HG03175 (cell line): ENCODE measurements around the gene APOH.

Experiments
- ATAC-seq: cut with Tn5 transposase; IDR thresholded peaks from one replicate; pipeline ENCODE4 v1.9.1; 2021; ENCODE audit warnings: mild to moderate bottlenecking, moderate library complexity; ENCODE audit not compliant: unreplicated experiment

Gene APOH

GRCh38 chr17:66235377-66235994, 6.3 kb upstream of the APOH start:
- ATAC-seq: no peak

DNA sequence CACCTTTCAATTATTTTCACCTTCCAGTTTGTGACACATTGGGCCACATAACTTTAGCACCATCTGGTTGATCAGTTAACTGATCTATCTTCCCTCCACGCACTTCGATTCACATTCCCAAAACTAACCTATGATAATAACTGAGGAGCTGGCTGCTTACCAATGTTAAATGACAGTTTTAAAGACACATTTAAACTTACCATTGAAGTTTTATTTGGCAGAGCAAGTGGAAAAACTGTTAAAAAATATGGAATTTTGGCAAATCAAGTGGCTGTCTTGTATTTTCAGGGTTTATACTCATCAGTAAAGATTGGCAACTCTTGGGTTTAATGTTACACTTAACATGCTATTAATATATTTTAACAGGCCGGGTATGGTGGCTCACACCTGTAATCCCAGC, 5.4 kb upstream of the APOH start:
- no peak for ATAC-seq

DNA sequence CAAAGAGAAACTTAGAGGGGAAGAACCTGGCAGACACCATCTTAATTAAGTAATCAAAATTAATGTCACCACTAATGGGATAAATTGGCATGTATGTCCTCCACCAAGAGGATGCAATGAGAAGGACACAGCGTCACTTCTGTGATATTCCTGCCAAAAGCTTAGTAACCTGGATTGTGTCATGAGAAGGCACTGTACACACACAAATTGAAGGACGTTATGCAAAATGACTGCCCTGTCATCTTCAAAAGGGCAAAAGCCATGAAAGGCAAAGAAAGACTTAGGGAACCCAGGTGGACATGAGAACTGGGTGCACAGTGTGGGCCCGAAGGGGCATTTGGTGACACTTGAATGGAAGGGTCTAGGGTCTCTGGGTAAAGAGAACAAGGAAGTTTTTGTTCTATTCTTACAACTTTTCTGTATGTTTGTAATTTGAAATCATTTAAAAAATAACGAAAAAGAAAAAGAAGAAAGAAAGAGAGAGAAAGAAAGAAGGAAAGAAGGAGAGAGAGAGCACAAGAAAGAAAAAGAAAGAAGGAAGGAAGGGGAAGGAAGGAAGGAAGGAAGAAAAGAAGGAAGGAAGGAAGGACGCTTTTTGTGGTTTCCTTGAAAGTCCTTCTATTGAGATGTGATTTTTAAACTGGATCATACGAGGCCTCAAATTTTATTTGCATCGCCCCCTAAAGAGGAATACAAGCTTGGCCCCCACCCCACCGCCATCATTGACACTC, 4.0 kb upstream of the APOH start:
- ATAC-seq: no peak

DNA sequence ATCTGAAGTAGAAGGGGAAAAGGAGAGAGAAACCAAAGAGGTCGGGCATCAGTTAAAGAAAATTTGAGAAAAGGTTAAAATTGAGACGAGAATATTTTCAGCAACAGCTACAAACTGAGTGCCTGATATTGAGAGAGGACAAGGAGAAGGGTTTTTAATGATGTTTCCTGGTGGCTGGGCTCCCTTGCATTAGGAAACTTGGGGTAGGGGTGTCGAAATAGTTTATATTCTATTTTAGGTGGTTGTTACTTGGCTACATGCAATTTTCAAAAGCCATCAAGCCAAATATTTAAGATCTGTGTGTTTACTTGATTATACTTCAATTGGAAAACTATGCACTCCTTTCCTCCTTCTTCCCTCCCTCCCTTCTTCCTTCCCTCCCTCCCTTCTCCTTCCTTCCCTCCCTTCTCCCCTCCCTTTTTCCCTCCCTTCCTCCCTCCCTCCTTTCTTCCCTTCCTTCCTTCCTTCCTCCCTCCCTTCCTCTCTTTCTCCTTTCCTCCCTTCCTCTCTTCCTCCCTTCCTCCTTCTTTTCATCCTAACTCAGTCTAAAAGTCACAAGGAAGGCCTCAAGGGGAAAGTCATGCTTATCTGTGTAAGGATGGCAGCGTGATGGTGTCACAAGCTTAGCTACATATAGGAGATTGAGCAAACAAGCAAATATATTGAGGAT, 1.8 kb upstream of the APOH start:
- ATAC-seq: no peak

- ATAC-seq: no peak
Measured at GRCh38 chr17:66229783-66230538, 746 bp upstream of the APOH start.

GRCh38 chr17:66227212-66228045, 1.8 kb downstream of the APOH start:
- ATAC-seq: no peak

DNA sequence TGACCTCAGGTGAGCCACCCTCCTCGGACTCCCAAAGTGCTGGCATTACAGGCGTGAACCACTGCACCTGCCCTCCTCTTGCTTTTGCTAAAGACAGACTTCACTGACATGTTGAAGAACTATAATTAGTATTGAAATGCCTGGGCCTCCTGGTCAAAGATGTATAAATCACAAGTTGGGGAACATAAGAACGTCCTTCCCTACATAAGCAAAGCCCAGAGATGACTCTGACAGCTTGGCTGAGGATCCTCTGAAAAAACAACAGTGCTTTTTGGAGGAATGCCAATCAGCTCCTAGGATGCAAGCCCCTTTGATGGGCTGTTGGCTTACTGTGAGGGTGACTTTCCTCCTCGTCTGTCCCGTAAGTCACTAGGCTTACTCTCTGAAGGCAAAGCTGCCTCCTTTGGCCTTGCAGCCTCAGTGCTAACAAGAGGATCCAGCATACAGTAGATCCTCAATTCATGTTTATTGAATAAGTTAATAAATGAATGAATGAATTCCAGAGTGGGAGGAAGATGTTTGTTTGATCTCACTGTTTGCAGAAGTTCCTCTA, 6.3 kb downstream of the APOH start:
- ATAC-seq: no peak

GRCh38 chr17:66221755-66222530, 7.3 kb downstream of the APOH start:
- ATAC-seq: no peak

DNA sequence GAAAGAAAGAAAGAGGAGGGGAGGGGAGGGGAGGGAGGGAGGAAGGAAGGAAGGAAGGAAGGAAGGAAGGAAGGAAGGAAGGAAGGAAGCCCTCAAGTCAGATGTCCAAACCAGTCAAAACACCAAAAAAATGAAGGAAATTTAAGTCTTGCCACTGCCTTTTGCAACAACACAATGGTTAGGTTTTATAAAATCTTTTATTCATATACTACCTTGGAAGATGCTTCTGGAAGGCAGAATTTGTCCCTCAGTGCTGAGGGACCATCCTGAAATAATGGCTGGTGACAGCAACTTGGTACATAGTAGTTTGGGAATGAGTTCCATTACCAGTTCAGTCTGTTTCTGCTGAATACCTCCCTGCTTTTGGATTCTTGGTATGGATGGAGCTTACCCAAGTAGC, 7.9 kb downstream of the APOH start:
- ATAC-seq: no peak

GRCh38 chr17:66220079-66220835, 9.0 kb downstream of the APOH start:
- ATAC-seq: no peak

DNA sequence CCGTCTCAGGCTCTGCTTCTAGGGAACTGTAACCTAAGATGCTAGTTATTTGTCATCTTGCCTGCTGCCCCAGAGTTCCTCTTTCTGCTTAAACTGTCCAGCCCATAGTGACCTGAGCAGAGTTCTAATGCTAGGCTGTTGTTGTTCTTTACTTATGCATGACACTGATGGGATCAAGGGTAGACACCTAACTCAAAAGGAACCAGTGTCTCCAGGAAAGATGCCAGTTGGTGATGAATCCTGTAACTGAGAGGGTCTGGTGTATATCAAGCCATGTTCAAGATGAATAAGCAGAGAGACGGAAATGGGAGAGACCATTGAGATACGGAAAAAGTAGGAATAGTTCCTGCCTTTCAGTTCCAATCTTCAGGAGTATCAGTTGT, 13.7 kb downstream of the APOH start:
- no peak for ATAC-seq

DNA sequence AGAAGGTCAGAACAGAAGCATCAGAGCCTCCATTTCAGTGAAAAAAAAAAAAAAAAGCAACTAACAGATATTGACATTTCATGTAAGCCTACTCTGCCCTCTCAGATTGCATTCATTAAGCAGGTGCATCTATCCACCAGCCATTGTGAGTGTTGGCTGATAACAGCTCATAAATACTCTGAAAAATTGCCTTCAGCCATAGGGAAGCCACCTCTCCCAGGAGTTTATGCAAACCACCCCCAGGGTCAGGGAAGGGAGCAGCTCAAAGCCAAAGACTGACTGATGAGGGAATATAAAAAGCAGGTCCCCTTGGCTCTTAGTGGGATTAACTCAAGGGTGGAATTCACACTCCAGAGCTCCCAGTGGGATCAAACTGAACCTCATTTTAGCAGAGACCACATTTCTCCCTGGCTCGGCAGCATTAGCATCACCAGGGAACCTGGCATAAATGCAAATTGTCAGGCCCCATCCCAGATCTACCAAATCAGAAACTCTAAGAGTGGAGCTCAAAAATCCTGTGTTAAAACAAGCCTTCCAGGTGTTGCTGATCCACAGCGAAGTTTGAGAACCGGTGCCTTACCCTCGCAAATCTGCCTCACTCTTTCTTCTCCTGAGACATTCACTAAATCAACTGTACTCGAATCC, 14.2 kb downstream of the APOH start:
- ATAC-seq: no peak

DNA sequence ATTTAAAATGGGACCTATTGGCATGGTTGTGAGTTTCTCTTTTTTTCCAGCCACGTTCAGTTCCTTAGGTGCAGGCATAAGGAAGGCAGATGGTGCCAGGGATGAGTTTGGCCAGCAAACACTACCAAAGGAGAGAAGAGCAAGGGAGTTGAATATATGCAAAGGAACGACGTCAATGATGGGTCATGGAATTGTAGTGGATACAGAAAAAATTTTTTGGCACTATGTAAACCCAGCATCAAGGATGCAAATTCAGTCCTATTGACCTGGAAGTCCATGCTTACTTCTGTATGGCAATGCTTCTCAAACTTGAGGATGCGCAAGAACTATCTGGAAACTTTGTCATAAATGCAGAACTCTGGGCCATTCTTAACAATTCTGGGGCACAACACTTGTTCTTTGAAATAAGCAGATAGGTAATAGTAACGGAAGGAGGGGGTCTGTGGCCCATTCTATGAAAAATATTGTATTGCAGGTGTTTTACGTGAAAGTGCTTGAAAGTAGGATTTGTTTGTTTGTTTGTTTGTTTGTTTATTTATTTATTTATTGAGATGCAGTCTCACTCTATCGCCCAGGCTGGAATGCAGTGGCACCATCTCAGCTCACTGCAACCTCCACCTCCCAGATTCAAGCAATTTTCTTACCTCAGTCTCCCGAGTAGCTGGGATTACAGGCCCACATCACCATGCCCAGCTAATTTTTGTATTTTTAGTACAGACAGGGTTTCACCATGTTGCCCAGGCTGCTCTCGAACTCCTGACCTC, 18.0 kb downstream of the APOH start:
- no peak for ATAC-seq

- no peak for ATAC-seq
Measured at GRCh38 chr17:66210208-66210574, 19.0 kb downstream of the APOH start.

DNA sequence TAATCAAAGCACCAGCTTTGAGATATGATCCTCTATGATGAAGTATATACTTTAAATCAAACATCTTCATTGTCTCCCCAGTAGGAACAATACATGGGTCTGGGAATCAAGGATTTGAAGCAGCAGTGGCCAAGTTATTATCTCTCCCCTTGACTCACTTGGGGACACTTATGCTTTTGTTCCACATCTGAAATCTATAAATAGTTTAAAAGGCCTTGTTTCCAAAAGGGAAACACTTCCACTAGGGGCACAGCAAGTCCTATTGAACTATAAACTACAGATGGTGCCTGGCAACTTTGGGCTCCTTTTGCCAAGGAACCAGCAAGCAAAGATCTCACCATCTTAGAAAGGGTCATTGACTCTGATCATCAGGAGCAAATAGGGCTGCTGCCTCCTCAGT, 21.3 kb downstream of the APOH start:
- no peak for ATAC-seq

DNA sequence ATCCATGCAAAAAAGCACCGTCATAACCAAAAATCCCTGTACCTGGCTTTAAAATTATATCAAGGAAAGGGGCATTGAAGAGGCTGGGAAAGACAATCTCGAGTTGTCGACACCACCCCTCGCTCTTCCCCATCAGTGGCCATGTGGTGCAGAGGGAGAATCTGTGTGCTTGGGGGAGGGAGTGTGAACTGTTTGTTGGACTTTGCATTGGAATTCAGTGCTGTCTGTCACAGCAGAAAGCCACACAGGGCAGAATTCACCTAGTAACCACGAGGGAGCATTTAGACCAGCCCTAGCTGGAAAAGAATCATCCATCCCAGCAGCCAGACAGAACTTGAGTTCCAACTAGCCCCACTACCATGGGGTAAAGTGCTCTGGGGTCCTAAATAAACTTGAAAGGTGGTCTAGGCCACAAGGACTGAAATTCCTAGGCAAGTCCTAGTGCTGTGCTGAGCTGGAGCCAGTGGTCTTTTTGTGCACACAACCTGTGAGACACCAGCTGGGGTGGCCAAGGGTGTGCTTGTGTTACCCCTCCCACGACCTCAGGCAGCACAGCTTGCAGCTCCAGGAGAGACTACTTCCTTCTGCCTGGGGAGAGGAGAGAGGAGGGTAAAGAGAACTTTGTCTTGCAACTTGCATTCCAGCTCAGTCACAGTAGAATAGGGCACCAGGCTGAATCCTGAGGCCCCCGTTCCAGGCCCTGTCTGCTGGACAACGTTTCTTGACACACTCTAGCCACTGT, 25.8 kb downstream of the APOH start:
- no peak for ATAC-seq

GRCh38 chr17:66200685-66201092, 28.5 kb downstream of the APOH start:
- ATAC-seq: no peak
